ENCODE results near the gene PIP5K1B. TPM values are rescaled to one million over a fixed set of nuclear protein-coding genes. Genes with fewer than 3 reads are reported as not detected.

PIP5K1B gene
- total and polyA plus RNA-seq, 4 donors, result 0.09 to 30.9 (median 0.29) TPM

DNA sequence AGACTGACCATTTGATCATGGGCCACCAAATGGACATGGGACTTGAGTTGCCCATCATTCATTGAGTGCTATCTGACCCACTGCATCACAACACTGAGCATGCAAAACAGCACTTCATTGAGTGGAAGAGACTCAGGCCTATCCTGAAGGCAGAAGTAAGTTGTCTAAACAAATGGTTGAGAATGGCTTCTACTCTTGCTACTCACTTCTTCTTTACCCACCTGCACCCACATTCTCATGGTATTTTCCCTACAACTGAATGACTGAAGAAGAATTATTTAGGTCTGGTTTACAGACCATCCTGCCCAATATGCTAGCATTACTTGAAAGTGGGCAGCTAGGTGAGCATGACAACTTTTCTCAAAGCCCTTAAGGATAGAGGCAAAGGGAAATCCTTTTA lies 41.0 kb upstream of the PIP5K1B start:
- TF ChIP-seq CTCF (IDR thresholded peaks at IDR 0.05; ENCODE audit: low read depth, low read length, missing input control) (no peak), GABPA (IDR thresholded peaks at IDR 0.05 in 1 of 2, conservative IDR thresholded peaks at IDR 0.05 in 1 of 2) (no peak), TAF1 (conservative IDR thresholded peaks at IDR 0.05) (no peak)
- TF ChIP-seq, protein P1, sequence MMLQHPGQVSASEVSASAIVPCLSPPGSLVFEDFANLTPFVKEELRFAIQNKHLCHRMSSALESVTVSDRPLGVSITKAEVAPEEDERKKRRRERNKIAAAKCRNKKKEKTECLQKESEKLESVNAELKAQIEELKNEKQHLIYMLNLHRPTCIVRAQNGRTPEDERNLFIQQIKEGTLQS (IDR thresholded peaks at IDR 0.05), result no peak
- no peak overlapping the region for H3K27ac ChIP-seq (ENCODE audit: low read depth in 1 of 2, low read length in 2 of 2)
- H3K9ac ChIP-seq (ENCODE audit: low read depth in 1 of 2, low read length in 2 of 2), result no peak overlapping the region
- DNase-seq (ENCODE audit: low spot score), result no peak
- H3K4me3 ChIP-seq (ENCODE audit: low read depth in 1 of 3, low read length in 3 of 3), result no peak overlapping the region
- H3K9me3 ChIP-seq (ENCODE audit: control insufficient read depth in 4 of 4, low read length in 3 of 4), result no peaks in the 10 kb centered on the region
- no peaks in the 10 kb centered on the region for H3K36me3 ChIP-seq (ENCODE audit: control insufficient read depth in 4 of 4, insufficient read depth in 3 of 4, low read depth in 1 of 4, low read length in 3 of 4)
- no peaks in the 10 kb centered on the region for H3K4me1 ChIP-seq (ENCODE audit: control insufficient read depth in 4 of 4, insufficient read depth in 4 of 4, low read length in 3 of 4)
- no peaks in the 10 kb centered on the region for H3K27me3 ChIP-seq (ENCODE audit: control insufficient read depth in 4 of 4, insufficient read depth in 4 of 4, low read length in 3 of 4)

GRCh38 chr9:68668127-68668526 lies 36.9 kb upstream of the PIP5K1B start:
- DNase-seq (ENCODE audit: low spot score), result no peak
- Histone ChIP-seq H3K27me3 (ENCODE audit: control insufficient read depth in 4 of 4, insufficient read depth in 4 of 4, low read length in 3 of 4) (no peaks in the 10 kb centered on the region), H3K27ac (ENCODE audit: low read depth in 1 of 2, low read length in 2 of 2) (no peak overlapping the region), H3K36me3 (ENCODE audit: control insufficient read depth in 4 of 4, insufficient read depth in 3 of 4, low read depth in 1 of 4, low read length in 3 of 4) (no peaks in the 10 kb centered on the region), H3K9me3 (ENCODE audit: control insufficient read depth in 4 of 4, low read length in 3 of 4) (no peaks in the 10 kb centered on the region), H3K4me1 (ENCODE audit: control insufficient read depth in 4 of 4, insufficient read depth in 4 of 4, low read length in 3 of 4) (no peaks in the 10 kb centered on the region), H3K9ac (ENCODE audit: low read depth in 1 of 2, low read length in 2 of 2) (no peak overlapping the region), H3K4me3 (ENCODE audit: low read depth in 1 of 3, low read length in 3 of 3) (no peak overlapping the region)
- WGBS, result 89% methylated on average over 1 of the region's 1 CpG
- TF ChIP-seq RXRA (IDR thresholded peaks at IDR 0.05), result no peak

GRCh38 chr9:68669218-68669617 lies 35.8 kb upstream of the PIP5K1B start:
- H3K4me3 ChIP-seq (ENCODE audit: low read depth in 1 of 3, low read length in 3 of 3), result no peak overlapping the region
- no peak overlapping the region for H3K9ac ChIP-seq (ENCODE audit: low read depth in 1 of 2, low read length in 2 of 2)
- no peak for DNase-seq (ENCODE audit: low spot score)
- peaks cover 0 to under 1% (median 0%) of the 10 kb centered on the region in 4 donors for H3K27me3 ChIP-seq (ENCODE audit: control insufficient read depth in 4 of 4, insufficient read depth in 4 of 4, low read length in 3 of 4)
- peaks cover 0 to under 1% (median 0%) of the 10 kb centered on the region in 4 donors for H3K9me3 ChIP-seq (ENCODE audit: control insufficient read depth in 4 of 4, low read length in 3 of 4)
- H3K36me3 ChIP-seq (ENCODE audit: control insufficient read depth in 4 of 4, insufficient read depth in 3 of 4, low read depth in 1 of 4, low read length in 3 of 4), result no peaks in the 10 kb centered on the region
- H3K27ac ChIP-seq (ENCODE audit: low read depth in 1 of 2, low read length in 2 of 2), result no peak overlapping the region
- TF ChIP-seq TAF1 (conservative IDR thresholded peaks at IDR 0.05) (no peak), NR2F2 (IDR thresholded peaks at IDR 0.05) (no peak), RXRA (IDR thresholded peaks at IDR 0.05) (no peak), HNF4G (IDR thresholded peaks at IDR 0.05) (no peak), YY1 (IDR thresholded peaks at IDR 0.05) (no peak), SP1 (IDR thresholded peaks at IDR 0.05) (no peak), HNF4A (conservative IDR thresholded peaks at IDR 0.05) (no peak), EGR1 (IDR thresholded peaks at IDR 0.05; ENCODE audit: low read depth in 2 of 2) (no peak), REST (IDR thresholded peaks at IDR 0.05) (no peak), GABPA (IDR thresholded peaks at IDR 0.05 in 1 of 2, conservative IDR thresholded peaks at IDR 0.05 in 1 of 2) (no peak), JUND (IDR thresholded peaks at IDR 0.05) (no peak), FOXA1 (IDR thresholded peaks at IDR 0.05) (no peak)
- TF ChIP-seq, protein P2, sequence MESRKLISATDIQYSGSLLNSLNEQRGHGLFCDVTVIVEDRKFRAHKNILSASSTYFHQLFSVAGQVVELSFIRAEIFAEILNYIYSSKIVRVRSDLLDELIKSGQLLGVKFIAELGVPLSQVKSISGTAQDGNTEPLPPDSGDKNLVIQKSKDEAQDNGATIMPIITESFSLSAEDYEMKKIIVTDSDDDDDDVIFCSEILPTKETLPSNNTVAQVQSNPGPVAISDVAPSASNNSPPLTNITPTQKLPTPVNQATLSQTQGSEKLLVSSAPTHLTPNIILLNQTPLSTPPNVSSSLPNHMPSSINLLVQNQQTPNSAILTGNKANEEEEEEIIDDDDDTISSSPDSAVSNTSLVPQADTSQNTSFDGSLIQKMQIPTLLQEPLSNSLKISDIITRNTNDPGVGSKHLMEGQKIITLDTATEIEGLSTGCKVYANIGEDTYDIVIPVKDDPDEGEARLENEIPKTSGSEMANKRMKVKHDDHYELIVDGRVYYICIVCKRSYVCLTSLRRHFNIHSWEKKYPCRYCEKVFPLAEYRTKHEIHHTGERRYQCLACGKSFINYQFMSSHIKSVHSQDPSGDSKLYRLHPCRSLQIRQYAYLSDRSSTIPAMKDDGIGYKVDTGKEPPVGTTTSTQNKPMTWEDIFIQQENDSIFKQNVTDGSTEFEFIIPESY (IDR thresholded peaks at IDR 0.05), result no peak
- TF ChIP-seq, protein P1 (IDR thresholded peaks at IDR 0.05), result no peak
- TF ChIP-seq, protein P3, sequence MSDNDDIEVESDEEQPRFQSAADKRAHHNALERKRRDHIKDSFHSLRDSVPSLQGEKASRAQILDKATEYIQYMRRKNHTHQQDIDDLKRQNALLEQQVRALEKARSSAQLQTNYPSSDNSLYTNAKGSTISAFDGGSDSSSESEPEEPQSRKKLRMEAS (IDR thresholded peaks at IDR 0.05), result no peak
- WGBS, result 52% methylated on average over 9 of the region's 9 CpGs
- H3K4me1 ChIP-seq (ENCODE audit: control insufficient read depth in 4 of 4, insufficient read depth in 4 of 4, low read length in 3 of 4), result no peaks in the 10 kb centered on the region
